HG02588 (cell line): ENCODE data around the gene NAALADL2.

Experiments
- ATAC-seq: cut with Tn5 transposase; IDR thresholded peaks from one replicate; pipeline ENCODE4 v1.9.1; 2021; ENCODE audit warnings: mild to moderate bottlenecking, moderate library complexity; ENCODE audit not compliant: unreplicated experiment

The NAALADL2 gene

DNA sequence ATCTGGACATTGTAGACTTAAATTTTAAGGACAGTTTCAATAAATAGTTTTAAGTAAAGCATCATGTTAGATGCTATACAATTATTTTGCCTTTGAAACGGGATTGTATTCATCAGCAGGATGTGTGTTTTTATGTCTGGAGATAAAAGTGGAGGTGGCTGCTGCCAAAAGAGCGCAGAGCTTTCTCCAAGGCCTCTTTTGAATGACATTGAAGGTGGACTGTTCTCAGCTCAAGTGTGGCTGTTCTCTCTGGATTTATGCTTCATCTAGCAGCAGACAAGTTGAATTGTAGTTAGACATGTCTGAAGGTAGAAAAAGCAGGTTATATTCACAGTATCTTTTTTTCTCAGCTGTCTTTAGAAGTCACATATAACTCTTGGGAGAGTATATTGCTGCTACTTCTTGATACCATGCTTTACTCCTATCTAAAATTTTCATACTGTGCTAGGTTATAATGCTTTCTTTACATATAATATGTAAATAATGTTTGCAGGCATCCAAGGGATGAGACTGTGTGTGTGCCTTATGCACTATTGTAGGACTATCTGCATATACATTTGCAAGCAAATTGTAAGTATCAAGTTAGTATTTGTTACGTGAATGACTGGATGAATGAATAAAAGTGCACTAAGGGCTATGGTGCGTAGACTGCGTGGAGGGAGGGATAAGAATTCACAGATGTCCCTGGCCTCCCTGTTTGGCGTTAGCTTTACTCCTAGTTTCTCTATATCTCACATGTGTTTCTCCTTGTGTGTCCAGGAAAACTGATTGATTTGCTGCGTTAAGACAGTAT, 340.1 kb downstream of the NAALADL2 start:
- ATAC-seq: no peak

DNA sequence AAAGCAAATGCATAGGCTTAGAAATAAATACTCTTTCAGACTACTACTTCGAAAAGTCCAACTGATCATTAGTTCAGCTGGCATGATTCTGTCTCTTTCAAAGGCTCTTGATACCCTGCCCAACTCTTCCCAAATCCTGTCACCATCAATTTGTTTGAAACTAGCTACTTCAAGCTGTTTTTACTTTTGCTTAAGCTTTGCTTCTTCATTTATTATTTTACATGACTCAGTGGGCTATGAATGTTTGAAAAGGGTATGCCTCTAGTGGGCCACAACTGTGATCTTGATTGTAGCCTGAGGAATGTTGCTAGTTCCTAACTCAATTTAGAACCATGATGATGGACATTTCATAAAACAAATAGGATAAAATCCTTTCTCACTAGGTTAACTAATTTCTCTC, 340.8 kb downstream of the NAALADL2 start:
- no peak for ATAC-seq

DNA sequence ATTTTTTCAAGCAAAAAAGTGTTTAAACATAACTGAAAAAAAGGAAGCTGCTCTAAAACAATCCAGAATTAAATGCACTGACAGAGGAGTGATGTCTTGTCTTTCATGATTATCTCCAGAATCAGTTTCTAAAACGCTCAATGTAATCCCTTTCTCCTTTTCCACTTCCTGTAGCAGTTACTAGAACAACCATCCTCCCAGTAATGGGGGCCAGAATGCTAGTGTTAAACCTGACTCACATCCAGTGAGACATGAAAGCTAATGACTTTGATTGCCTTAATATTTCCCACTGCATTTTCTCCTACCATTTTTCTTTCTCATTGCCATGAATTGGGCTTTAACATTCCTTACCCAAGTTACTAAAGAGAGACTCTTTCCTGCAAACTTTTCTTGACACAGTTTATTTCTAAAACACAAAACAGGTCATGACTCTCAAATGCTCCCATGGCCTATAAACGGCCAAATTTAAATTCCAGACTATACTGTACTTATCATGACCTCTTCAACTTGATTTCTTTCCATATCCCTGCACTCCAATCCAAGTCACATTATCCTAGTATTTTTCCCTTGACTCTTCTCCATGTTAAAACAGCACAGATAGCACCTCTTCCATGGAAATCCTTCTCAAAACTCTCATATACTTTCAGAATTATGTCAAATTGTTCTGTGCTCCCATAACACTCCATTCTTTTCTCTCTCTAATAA, 341.4 kb downstream of the NAALADL2 start:
- ATAC-seq: no peak

DNA sequence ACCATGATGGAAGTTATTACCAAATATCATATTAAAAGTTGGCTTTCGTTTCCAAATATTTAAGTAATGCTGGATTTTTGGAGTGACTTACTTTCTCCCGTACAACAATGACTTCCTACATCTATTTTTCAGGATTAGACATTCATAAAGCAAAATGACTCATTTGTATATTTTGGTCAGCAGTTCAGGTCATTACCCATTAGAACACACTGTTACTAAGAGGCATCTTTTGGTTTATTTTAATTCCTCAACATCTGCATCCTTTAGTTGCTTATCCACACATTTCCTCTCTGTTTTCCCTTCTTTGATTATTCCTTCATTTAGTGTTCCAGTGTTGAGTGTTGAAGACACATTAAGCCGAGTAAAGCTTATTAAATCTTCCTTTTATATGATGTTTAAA, 348.2 kb downstream of the NAALADL2 start:
- ATAC-seq: no peak

DNA sequence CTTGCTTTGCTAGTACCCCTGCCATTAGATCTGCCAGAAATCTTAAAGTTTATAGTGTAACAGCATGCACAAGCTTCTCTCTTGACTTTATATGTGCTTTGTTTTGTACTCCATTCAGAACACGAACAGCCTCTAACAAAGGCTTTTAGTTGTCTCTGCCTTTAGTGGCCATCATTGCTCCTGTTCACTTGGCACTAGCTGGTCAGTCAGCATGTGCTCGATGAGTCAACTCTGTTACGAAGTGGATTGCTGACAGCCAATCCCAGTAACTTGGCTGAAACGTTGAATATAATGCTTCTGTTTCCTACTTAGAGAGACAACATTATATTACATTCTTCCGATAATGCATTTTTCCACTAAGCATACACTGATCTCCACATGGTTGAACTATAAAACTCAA, 349.2 kb downstream of the NAALADL2 start:
- no peak for ATAC-seq

DNA sequence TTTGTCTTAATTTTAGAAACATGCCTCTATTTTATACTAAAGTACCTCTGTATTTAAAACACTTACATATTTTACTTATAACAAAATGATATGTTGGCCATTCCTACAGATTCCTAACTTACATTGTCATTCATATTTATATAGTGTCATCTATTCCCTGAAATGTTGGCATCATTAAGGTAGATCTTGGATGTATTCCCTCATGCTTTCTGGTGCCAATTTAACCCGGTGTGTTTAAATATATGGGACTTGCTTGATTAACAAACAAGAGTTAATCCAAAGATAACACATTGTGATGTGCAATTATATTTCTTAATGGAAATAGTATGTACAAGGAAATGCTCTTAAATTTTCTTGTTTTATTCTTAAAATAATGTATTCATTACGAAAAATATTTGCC, 352.3 kb downstream of the NAALADL2 start:
- ATAC-seq: no peak

DNA sequence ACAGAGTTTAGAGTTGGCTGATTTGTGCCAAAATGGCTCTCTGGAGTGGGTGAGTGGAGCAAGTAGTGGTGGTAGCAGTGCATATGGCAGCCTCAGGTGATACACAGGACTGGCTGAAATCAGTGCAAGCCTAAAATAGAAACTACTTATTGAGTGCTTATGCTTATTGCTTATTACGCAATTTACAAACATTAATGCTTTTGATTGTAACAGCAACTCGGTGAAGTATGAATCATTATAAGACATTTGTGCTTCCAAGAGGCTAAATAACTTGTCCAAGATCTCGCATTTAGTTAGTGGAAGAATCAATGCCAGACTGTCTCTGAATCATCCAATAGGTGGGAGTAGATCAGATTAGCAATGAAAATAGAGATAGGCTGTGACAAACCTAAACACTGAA, 353.8 kb downstream of the NAALADL2 start:
- ATAC-seq: no peak

DNA sequence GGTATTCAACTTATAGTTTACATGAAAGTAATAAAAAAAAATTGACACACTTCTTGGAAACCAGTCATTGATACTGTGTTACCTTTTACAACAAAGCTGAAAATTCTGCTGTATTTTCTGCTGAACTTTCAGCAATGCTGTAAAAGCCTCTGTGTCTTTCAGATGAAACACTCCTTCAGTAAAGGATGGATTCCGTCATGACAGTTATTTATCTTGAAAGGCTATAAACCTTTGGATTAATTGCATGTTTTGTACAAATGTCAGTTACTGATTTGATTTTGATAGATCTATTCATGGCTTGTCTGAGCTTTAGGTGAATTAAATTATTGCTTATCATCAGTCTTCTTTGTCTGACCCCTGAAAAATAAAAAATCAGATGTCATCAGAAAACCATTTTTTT, 355.1 kb downstream of the NAALADL2 start:
- no peak for ATAC-seq

DNA sequence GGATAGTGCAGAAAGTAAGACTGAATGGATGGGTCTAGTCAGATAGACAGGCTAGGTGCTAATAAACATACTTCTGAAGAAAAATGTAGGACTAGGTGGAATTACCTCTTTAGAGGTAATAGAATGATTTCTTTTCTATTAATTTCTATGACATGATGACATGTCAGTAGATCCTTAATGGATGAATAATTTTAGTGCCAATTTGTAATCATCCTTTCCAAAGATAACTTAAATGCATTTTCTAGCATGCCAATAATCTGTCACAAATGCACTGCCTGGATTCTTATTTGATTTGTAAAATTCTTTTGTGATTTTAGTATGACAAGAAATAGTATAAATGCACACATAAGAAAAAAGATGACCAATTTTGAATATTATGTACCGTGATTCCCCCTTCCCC, 356.7 kb downstream of the NAALADL2 start:
- ATAC-seq: no peak

DNA sequence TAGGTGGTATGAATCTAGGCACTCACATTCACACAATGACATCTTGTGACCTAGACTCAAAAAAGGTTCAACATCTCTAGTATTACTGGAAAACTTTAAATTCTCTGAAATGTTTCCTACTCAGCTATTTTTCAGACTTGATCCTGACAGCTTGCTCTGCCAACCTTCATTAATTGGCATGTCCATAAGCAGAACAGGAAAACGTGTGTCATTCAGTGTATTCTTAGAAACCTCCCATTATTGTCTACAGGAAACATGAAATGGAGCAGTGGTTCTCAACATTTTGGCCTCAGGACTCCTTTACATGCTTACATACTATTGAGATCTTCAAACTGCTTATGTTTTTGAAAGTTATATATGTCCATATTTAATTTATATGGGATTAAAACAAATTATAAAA, 363.2 kb downstream of the NAALADL2 start:
- ATAC-seq: no peak

DNA sequence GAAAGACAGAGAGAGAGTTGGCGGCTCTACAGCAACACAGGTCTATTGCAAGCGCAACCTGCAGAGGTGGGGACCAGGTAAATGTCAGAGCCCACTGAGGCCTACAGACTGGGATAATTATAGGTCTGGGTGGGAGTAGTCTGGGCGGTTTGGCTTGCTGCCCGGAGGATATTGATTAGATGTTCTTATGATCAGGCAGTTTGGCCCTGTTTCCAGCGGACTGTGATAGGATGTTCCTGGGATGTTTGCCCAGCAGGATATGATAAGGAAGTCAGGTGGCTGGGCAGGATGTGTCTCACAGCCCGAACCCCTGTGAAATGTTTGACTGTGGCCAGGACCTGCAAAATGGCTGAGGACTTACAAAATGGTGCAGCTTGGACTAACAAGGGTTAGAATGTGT, 364.9 kb downstream of the NAALADL2 start:
- no peak for ATAC-seq

DNA sequence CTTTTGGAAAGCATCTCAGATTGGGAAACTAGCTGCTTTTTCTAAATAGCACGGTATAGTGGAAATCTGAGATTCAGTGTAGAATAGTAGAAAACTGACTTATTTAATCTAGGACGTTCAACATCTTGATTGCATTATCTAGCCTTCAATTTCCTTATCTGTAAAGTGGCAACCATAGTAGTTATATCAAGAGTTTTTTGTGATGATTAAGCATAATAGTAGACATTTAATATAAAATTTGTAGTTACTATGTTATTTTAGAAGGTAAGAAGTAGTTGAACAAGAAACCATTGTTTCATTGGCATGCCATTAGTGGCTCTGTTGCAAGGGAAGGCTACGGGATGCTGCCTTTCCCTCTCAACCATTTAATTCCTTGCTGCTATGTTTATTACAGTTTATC, 367.3 kb downstream of the NAALADL2 start:
- no peak for ATAC-seq

DNA sequence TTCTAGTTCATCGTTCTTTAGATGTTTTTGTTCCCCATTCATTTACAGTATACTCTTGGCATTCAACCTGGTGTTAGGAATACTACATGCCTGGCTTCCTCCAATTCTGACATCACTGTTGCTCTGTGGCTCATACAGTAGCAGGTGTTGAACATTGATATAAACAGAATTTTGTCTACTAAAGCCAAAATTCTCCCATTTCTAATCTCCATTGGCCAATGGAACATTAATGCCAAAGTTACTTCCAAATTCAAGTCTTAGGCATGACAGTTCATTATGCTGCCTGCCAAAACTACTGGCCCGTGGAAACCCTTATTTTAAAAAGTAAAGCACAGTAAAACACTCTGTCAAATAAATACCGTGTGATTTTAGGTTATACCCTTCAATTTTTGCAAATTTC, 368.0 kb downstream of the NAALADL2 start:
- ATAC-seq: no peak

DNA sequence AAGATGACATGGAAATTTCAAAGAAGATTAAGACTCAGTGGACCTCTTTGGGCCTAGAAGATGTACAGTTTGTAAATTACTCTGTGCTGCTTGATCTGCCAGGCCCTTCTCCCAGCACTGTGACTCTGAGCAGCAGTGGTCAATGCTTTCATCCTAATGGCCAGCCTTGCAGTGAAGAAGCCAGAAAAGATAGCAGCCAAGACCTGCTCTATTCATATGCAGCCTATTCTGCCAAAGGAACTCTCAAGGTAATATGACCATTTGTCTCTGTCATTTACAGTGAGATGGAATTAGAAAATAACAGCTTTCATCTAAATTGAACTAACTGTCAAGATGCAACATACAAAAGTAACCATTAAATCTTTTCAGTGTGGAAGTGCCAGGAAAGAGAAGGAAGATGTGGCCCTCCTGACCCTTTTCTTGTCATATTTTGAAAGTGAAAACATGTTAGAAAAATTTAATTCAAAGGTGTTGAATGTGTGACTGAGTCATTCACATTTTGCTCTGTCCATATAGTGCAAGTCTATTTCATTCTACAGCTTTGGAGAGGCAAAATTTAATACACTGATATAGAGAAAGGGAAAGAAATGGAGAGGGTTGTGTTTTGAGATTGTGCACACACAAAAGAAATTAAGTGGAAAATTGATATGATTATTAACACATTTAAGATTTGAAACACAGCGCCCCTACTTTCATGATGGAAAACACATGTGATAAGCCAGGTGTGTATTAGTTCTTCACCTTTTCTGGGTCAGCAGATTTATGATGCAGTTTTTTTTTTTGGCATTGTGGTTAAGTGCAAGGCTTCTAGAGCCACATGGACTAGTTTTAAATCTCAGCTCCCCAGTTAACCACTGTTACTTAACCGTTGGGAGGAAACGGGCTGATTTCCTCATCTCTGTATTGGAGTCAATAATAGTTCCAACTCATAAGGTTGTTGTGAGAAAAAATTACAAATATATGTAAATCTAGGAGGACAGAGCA, 375.1 kb downstream of the NAALADL2 start:
- ATAC-seq: no peak

DNA sequence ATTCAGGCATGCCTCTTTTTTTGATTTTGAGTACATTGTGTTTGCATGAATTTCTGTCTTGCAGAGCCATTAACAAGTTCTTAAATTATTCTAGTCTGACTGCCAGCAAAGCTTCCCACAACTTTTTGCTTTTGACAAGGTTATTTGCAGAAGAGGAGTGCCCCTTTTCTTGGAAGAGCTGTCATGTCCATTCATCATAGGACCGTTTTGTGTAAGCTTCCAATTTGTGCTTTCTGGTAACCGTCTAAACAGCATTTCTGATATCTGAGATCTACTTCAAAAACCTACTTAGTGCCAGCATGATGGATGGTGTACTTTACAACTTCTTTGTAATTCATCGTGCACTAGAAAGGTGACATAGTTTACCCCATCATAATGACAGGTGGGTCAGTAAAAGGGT, 379.7 kb downstream of the NAALADL2 start:
- no peak for ATAC-seq

DNA sequence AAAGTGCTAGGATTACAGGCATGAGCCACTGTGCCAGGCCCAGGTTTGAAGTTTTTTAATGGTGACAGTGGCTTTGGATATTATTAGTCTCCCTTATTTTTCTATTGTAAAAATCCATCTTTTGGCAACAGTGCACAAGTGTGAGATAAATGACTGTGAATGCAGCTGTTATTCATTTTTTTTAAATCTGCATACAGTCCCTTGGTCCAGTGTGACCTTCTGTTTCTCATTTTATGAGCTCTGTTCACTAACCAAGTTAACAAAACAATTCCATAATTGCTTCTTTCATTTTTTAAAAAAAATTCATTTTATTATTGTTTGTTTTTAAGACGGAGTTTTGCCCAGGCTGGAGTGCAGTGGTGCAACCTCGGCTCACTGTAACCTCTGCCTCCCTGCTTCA, 381.8 kb downstream of the NAALADL2 start:
- no peak for ATAC-seq

DNA sequence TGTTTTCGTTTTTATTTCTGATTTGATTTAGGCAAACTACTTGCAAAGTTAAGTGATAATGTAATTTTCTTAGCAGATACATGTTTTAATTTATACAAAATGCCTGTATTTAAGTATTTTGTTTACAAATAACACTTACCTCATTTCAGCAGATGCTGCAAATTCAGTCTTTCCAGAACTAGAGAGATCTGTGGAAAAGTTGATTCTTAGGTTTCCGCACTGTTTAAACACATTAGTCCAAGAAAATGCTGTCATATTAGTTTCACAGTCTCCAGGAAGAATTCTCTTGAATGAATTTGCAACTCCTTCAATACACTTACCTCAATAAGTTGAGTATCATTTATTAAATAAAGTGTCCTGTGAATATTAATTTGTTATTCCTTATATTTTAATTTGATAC, 383.1 kb downstream of the NAALADL2 start:
- no peak for ATAC-seq

DNA sequence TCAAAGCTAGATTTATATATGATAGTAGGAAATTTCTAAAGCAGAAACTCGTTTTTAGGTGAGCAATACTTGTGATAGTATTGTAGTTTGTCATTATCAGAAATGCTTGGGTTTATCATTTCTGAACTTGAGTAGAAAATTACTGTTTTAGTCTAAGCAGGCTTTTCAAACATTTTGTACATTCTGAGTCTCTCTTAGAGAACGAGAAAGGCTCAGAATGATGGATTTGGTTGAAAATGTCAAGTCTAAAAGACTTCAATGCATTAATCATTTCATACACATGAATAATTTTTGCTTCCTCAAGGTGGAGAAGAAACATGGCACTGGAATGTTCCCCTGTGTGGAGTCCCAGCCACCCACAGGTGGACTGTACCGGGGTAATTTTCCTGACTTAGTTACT, 387.1 kb downstream of the NAALADL2 start:
- ATAC-seq: no peak

DNA sequence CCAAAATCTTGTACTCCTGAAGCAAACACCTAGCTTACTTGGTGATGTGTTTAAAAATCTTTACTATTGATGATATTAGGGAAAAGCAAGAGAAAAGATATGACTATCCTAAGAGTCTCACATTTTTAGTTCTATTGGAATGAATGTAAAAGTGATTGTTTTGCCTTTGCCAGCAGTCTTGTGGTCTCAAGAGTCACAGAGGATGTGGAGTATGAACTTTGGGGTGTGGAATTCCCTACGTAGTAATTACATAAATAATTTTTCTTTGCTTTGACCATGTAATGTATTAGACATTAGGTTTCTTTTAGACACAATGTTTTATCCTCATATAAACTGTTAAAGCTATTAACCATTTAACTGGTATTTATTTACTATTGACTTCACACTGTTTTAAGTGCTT, 387.6 kb downstream of the NAALADL2 start:
- no peak for ATAC-seq

DNA sequence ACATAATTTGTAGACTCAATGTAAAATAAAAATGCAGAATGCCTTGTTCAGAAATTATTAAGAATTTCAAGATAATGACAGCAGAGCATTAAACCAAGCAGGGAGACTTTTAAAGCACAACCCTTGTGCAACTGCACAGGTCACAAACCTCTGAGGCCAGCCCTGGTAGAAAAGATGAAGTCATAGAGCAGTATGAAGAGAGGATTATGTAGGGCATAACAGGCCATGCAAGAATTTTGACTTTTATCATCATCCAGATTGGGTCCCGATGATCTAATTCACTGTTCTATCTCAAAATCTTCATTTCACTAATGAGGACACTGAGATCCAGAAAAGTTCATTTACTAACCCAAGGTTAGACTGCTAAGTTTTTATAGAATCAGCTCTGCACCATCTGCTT, 388.5 kb downstream of the NAALADL2 start:
- no peak for ATAC-seq

DNA sequence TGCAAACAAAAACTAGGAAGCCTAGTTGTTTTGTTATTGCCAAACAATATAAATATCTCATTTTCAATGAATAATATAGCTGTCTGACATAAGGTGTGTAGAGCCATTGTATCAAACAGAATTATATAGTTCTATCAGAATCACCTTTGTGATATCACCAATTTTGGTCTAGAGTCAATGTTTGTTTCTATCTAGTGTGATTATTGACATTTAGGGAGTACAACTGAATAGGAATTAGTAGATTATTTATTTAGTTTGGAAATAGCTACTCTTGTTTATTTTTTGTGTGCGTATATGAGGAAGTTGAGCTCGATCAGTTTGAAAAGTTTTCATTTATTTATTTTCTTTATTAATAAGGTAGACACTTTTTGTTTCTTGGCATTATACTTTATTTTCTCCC, 389.7 kb downstream of the NAALADL2 start:
- no peak for ATAC-seq
